Limb (tissue), 2 donors: ENCODE data around the gene MAPRE2.
"Not testable (repeated sequence)": the region's sequence is repeated elsewhere in the genome, so short reads cannot be mapped to it uniquely, and the experiment has no call there.

ENCODE experiments used
- DNase-seq, 2 donors: peaks; one replicate each; pipeline ENCODE4 v3.0.0-alpha.2; 2016; ENCODE audit errors: extremely low spot score in 2 of 2

MAPRE2 gene

GRCh38 chr18:35089891-35090550, 48.8 kb downstream of the MAPRE2 start:
- no peak for DNase-seq

- no peak for DNase-seq
Observed at GRCh38 chr18:35091841-35092240, 50.6 kb downstream of the MAPRE2 start.

- no peak for DNase-seq
Observed at GRCh38 chr18:35095983-35096676, 54.9 kb downstream of the MAPRE2 start.

GRCh38 chr18:35096677-35097011, 55.4 kb downstream of the MAPRE2 start:
- no peak for DNase-seq

- no peak for DNase-seq
Observed at GRCh38 chr18:35097195-35097594, 56.0 kb downstream of the MAPRE2 start.

GRCh38 chr18:35097763-35098162, 56.5 kb downstream of the MAPRE2 start:
- no peak for DNase-seq

- DNase-seq: no peak
Observed at GRCh38 chr18:35099911-35100310, 58.7 kb downstream of the MAPRE2 start.

GRCh38 chr18:35104391-35105051, 63.3 kb downstream of the MAPRE2 start:
- DNase-seq: no peak

GRCh38 chr18:35106013-35106844, 65.0 kb downstream of the MAPRE2 start:
- no peak for DNase-seq

GRCh38 chr18:35106845-35107148, 65.6 kb downstream of the MAPRE2 start:
- no peak for DNase-seq

GRCh38 chr18:35107216-35107615, 66.0 kb downstream of the MAPRE2 start:
- no peak for DNase-seq

- DNase-seq: not testable (repeated sequence)
Observed at GRCh38 chr18:35108088-35108487, 66.9 kb downstream of the MAPRE2 start.

- no peak for DNase-seq
Observed at GRCh38 chr18:35110059-35110458, 68.8 kb downstream of the MAPRE2 start.

- DNase-seq: no peak
Observed at GRCh38 chr18:35110554-35111485, 69.6 kb downstream of the MAPRE2 start.

- no peak for DNase-seq
Observed at GRCh38 chr18:35112696-35113095, 71.5 kb downstream of the MAPRE2 start.

- DNase-seq: no peak
Observed at GRCh38 chr18:35114305-35114704, 73.1 kb downstream of the MAPRE2 start.

- no peak for DNase-seq
Observed at GRCh38 chr18:35116784-35117318, 75.6 kb downstream of the MAPRE2 start.

- no peak for DNase-seq
Observed at GRCh38 chr18:35117372-35117771, 76.2 kb downstream of the MAPRE2 start.

GRCh38 chr18:35117951-35118411, 76.8 kb downstream of the MAPRE2 start:
- no peak for DNase-seq

GRCh38 chr18:35118641-35119040, 77.4 kb downstream of the MAPRE2 start:
- no peak for DNase-seq

- DNase-seq: no peak
Observed at GRCh38 chr18:35121038-35121437, 79.8 kb downstream of the MAPRE2 start.
